Suprapubic skin (tissue), 4 donors: ENCODE results near the gene GALNT2.

Experiments
- EP300 ChIP-seq: sonication (generic); formaldehyde crosslinking; IDR thresholded peaks from one replicate; pipeline ENCODE4 v1.6.1; 2017; ENCODE audit warnings: antibody characterized with exemption
- POLR2A ChIP-seq, 2 donors: fragments of 450-650 bp; IDR thresholded peaks; one replicate each; pipeline ENCODE4 v1.6.1; 2017; ENCODE audit warnings: antibody characterized with exemption in 2 of 2, mild to moderate bottlenecking in 2 of 2, moderate library complexity in 2 of 2
- POLR2AphosphoS5 ChIP-seq, 3 donors: sonication (generic); formaldehyde crosslinking; IDR thresholded peaks; one replicate each; pipeline ENCODE4 v1.6.1; 2017; ENCODE audit warnings: antibody characterized with exemption in 3 of 3
- TF ChIP-seq, protein P1 (sequence below), 2 donors: fragments of 200-600 bp in 1 of 2; fragments of 450-650 bp in 1 of 2; sonication (generic) in 1 of 2; IDR thresholded peaks; one replicate each; pipeline ENCODE4 v1.5.1; 2016 to 2019; ENCODE audit warnings: antibody characterized with exemption in 2 of 2, mild to moderate bottlenecking in 1 of 2, moderate library complexity in 1 of 2

DNA sequence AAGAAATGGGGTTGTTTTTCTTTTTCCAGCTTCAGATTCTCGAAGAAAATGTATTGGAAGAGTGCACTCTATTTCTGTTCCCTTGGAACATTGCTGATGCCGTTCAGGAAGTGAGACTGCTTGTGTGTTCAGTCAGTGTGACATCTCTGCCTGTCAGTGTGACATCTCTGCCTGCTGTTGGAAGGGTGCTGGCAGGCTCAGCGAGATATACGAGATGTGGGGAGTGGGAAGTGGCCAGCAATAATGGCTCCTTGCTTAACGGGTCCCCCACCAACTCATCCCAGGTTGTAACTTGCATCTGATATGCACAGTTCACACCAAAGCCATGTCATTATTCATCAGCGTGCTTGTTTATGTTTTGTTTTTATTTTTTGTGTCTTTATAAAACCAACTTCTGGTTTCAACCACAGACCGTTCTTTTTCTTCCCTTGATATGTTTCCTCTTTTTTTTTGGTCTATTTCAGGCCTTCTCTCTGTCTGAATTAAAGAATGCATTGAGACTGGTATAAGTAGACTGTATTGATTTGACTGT, 145.4 kb downstream of the GALNT2 start:
- TF ChIP-seq, protein P1, sequence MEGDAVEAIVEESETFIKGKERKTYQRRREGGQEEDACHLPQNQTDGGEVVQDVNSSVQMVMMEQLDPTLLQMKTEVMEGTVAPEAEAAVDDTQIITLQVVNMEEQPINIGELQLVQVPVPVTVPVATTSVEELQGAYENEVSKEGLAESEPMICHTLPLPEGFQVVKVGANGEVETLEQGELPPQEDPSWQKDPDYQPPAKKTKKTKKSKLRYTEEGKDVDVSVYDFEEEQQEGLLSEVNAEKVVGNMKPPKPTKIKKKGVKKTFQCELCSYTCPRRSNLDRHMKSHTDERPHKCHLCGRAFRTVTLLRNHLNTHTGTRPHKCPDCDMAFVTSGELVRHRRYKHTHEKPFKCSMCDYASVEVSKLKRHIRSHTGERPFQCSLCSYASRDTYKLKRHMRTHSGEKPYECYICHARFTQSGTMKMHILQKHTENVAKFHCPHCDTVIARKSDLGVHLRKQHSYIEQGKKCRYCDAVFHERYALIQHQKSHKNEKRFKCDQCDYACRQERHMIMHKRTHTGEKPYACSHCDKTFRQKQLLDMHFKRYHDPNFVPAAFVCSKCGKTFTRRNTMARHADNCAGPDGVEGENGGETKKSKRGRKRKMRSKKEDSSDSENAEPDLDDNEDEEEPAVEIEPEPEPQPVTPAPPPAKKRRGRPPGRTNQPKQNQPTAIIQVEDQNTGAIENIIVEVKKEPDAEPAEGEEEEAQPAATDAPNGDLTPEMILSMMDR (IDR thresholded peaks at IDR 0.05), result no peak
- no peak for TF ChIP-seq POLR2AphosphoS5 (IDR thresholded peaks at IDR 0.05)
- TF ChIP-seq EP300, result no peak
- TF ChIP-seq POLR2A (IDR thresholded peaks at IDR 0.05), result no peak
